A549 treated with RU486 at 1 μM for 4 hours (cell line): Measurements from ENCODE around the gene MC3R. TPM values are rescaled to one million over a fixed set of nuclear protein-coding genes. Genes with fewer than 3 reads are reported as not detected.

Experiments
- total RNA-seq: library from RNA; stranded (reverse); fragments of 200-300 nt; extraction: Qiagen RNA extraction; gene quantifications from 5 replicates; pipeline ENCODE4 v1.2.3, GENCODE V29; 2022; ENCODE audit warnings: low read depth

Gene MC3R
- total RNA-seq, result not detected in 5 replicates

GRCh38 chr20:56247954-56248782 is at the start of gene MC3R:
Gene MC3R, plus strand, starts transcription at chr20:56248732. Its CDS starts 112 bp downstream, at chr20:56248844.

Other genes starting within 250 kb of the MC3R start
- gene CBLN4, start 243.2 kb upstream of the MC3R start, total RNA-seq, result not detected in 5 replicates
- 7.6 to 12.4 TPM (median 12.3 TPM) in 5 replicates for gene FAM210B, start 110.2 kb downstream of the MC3R start, total RNA-seq
- gene AURKA, start 143.5 kb downstream of the MC3R start, total RNA-seq, result 102 to 115 TPM (median 110 TPM) in 5 replicates
- gene CSTF1, start 143.9 kb downstream of the MC3R start, total RNA-seq, result 33.6 to 40.4 TPM (median 38.5 TPM) in 5 replicates
- gene CASS4, start 163.5 kb downstream of the MC3R start, total RNA-seq, result 0.03 to 0.08 TPM (median 0.05 TPM) in 3 of 5 replicates, not detected in the others
- 80.1 to 100 TPM (median 88.8 TPM) in 5 replicates for gene RTF2, start 219.9 kb downstream of the MC3R start, total RNA-seq